ENCODE results near the gene SOCS2. TPM values are rescaled to one million over a fixed set of nuclear protein-coding genes. Genes with fewer than 3 reads are reported as not detected.
A peak's percentile ranks its signal among the peaks of the same experiment; 100 is the strongest.

The SOCS2 gene
- total RNA-seq, 2 experiments from 2014 or later, result 40.5 to 40.8 TPM

- DNase-seq (no peak), ATAC-seq (no peak)
- peaks cover 41% of the 10 kb centered on the region for H3K27me3 Mint-ChIP-seq
- H3K27ac Mint-ChIP-seq, result no peak overlapping the region
- no peak overlapping the region for H3K4me3 Mint-ChIP-seq
- CTCF ChIA-PET, result no interaction called here
- peaks cover 11% of the 10 kb centered on the region for H3K4me1 Mint-ChIP-seq (ENCODE audit: low read depth)
- intact Hi-C loops (cut with micrococcal nuclease), result no loop called here
- POLR2A ChIA-PET, result interaction anchor here (1.3 kb wide), 1 partner anchor 88 kb away, joined by 3 read pairs; the partner anchor contains the start of gene CRADD
- TF ChIP-seq, protein P1, sequence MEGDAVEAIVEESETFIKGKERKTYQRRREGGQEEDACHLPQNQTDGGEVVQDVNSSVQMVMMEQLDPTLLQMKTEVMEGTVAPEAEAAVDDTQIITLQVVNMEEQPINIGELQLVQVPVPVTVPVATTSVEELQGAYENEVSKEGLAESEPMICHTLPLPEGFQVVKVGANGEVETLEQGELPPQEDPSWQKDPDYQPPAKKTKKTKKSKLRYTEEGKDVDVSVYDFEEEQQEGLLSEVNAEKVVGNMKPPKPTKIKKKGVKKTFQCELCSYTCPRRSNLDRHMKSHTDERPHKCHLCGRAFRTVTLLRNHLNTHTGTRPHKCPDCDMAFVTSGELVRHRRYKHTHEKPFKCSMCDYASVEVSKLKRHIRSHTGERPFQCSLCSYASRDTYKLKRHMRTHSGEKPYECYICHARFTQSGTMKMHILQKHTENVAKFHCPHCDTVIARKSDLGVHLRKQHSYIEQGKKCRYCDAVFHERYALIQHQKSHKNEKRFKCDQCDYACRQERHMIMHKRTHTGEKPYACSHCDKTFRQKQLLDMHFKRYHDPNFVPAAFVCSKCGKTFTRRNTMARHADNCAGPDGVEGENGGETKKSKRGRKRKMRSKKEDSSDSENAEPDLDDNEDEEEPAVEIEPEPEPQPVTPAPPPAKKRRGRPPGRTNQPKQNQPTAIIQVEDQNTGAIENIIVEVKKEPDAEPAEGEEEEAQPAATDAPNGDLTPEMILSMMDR (IDR thresholded peaks at IDR 0.05), result no peak
- no peaks in the 10 kb centered on the region for H3K36me3 Mint-ChIP-seq (ENCODE audit: low read depth)
- H3K9me3 Mint-ChIP-seq, result no peaks in the 10 kb centered on the region
These were observed 16.6 kb downstream of the SOCS2 start for GRCh38 chr12:93589081-93589480.

GRCh38 chr12:93591137-93591868 lies 18.8 kb downstream of the SOCS2 start:
- peaks cover 50% of the 10 kb centered on the region for H3K27me3 Mint-ChIP-seq
- ChIA-PET POLR2A (interaction anchor here (0.6 kb wide), 1 partner anchor 64 kb away, joined by 3 read pairs; no protein-coding TSS in a partner anchor), CTCF (interaction anchor here (0.9 to 2.0 kb wide), 3 partner anchors 22 to 89 kb away, joined by 4 to 5 read pairs (median 5); no protein-coding TSS in a partner anchor)
- intact Hi-C loops (cut with micrococcal nuclease), result no loop called here
- DNase-seq (peak; percentile 50), ATAC-seq (peak; percentile 72)
- H3K9me3 Mint-ChIP-seq, result no peaks in the 10 kb centered on the region
- TF ChIP-seq, protein P1 (IDR thresholded peaks at IDR 0.05), result no peak
- H3K27ac Mint-ChIP-seq, result no peak overlapping the region
- H3K4me3 Mint-ChIP-seq, result peak overlapping the region; percentile 80
- peaks cover 11% of the 10 kb centered on the region for H3K4me1 Mint-ChIP-seq (ENCODE audit: low read depth)
- H3K36me3 Mint-ChIP-seq (ENCODE audit: low read depth), result no peaks in the 10 kb centered on the region

DNA sequence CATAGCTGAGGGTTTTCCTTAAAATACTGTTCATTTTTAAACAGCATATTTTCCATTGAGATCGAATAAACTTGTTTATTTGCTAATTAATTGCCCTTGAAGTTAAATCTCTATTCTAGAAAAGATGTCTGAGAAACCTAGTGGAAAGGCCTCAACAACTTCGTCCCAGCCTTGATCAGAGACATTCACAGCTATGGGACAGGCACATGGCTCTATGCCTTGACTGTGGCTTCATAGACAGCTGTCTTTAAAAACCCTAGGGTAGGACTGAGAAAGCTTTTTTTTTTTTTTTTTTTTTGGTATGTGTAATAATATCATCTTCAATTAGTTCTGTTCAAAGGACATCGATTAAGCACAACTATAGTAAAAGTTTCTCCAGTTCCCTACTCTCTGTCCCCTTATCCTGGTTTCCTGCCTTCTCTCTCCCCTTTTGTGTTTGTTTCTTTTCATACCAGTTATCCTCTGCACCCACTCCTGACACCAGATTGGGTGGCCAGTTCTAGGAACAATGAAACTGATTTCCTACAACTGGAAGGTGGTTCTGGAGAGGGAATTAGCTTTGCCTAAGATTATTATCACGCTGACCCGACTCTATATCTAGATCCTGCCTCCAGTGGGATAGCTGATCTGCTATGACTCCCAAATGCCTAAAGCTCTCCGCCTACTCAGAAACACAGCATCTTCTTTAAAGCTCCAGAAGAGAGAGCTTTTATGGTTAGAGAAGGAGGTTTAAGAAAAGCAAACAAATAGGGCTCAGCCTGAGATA lies 20.3 kb downstream of the SOCS2 start:
- H3K36me3 Mint-ChIP-seq (ENCODE audit: low read depth), result no peaks in the 10 kb centered on the region
- DNase-seq, result no peak
- CTCF ChIA-PET, result interaction anchor here (0.7 to 1.5 kb wide), 2 partner anchors 9 to 90 kb away, joined by 3 to 6 read pairs; no protein-coding TSS in a partner anchor
- ATAC-seq, result no peak
- no peaks in the 10 kb centered on the region for H3K9me3 Mint-ChIP-seq
- intact Hi-C loops (cut with micrococcal nuclease), result no loop called here
- peaks cover 8% of the 10 kb centered on the region for H3K4me1 Mint-ChIP-seq (ENCODE audit: low read depth)
- H3K4me3 Mint-ChIP-seq, result no peak overlapping the region
- TF ChIP-seq, protein P1 (IDR thresholded peaks at IDR 0.05), result no peak
- peaks cover 50% of the 10 kb centered on the region for H3K27me3 Mint-ChIP-seq
- H3K27ac Mint-ChIP-seq, result no peak overlapping the region
- POLR2A ChIA-PET, result no interaction called here

DNA sequence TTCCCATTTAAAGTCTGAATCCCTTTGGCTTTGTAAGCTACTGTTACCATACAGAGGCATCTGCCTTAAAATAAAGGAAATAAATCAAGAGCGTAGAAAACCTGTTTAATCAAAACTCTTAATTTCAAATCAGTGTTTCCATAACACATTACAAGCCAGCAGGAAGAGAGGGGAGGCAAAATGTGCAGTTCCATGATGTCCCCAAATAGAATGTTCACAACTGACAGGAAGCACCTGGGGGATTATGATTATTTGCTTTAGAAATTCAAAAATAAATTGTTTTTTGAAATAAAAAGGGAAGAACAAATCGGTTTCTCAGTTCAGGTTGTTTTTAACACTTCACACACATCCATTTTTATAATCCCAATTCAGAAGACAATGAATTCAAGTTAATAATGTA lies 21.4 kb downstream of the SOCS2 start:
- H3K27ac Mint-ChIP-seq, result no peak overlapping the region
- TF ChIP-seq, protein P1 (IDR thresholded peaks at IDR 0.05), result no peak
- peaks cover 50% of the 10 kb centered on the region for H3K27me3 Mint-ChIP-seq
- ATAC-seq (no peak), DNase-seq (no peak)
- no peaks in the 10 kb centered on the region for H3K9me3 Mint-ChIP-seq
- H3K4me1 Mint-ChIP-seq (ENCODE audit: low read depth), result peaks cover 8% of the 10 kb centered on the region
- no peak overlapping the region for H3K4me3 Mint-ChIP-seq
- H3K36me3 Mint-ChIP-seq (ENCODE audit: low read depth), result no peaks in the 10 kb centered on the region
- intact Hi-C loops (cut with micrococcal nuclease), result no loop called here
- CTCF ChIA-PET, result interaction anchor here (0.9 to 1.5 kb wide), 2 partner anchors 91 to 507 kb away, joined by 3 to 6 read pairs; no protein-coding TSS in a partner anchor
- POLR2A ChIA-PET, result no interaction called here
